Endothelial cell of umbilical vein (primary cell): ENCODE measurements around the gene GPANK1. TPM values are rescaled to one million over a fixed set of nuclear protein-coding genes. Genes with fewer than 3 reads are reported as not detected.

Experiments
- BruUV-seq: library from RNA; stranded (reverse); fragments of 400-500 nt; replicated peaks from 2 replicates; lab custom pipeline; 2021; lab: Mats Ljungman, UMichigan
- CTCF ChIA-PET: fragments of 300-600, 350-600 bp; sonication (Branson Sonifier 250); formaldehyde crosslinking; loops from one replicate; lab custom pipeline; 2021; ENCODE audit warnings: antibody characterized with exemption, inconsistent platforms; lab: Charles Lee
- POLR2A ChIA-PET: fragments of 300-600, 350-600 bp; sonication (Branson Sonifier 250); formaldehyde crosslinking; loops from one replicate; lab custom pipeline; 2021; ENCODE audit warnings: antibody characterized with exemption, inconsistent platforms; lab: Charles Lee
- DNase-seq: peaks from one replicate; pipeline ENCODE4 v3.0.0-alpha.2; 2011; ENCODE audit warnings: low read depth, low spot score
- FAIRE-seq: peaks from 2 replicates; lab custom pipeline; 2011; peaks lifted over from hg19 to GRCh38; lab: Jason Lieb, UNC
- H2AFZ ChIP-seq: 2 replicates; pipeline ENCODE4 v1.6.0; 2012; ENCODE audit warnings: low read depth, low read length, control low read depth, inconsistent platforms
- H3K27ac ChIP-seq: 2 replicates; pipeline ENCODE4 v1.5.1; 2011; ENCODE audit warnings: low read depth, mild to moderate bottlenecking, control low read depth, low read length, moderate library complexity; ENCODE audit not compliant: insufficient read depth
- H3K27me3 ChIP-seq, 2 experiments: 2 replicates each; pipeline versions ENCODE4 v1.6.0 to v1.6.1; 2011; ENCODE audit warnings: low read length in 2 of 2, mixed read lengths in 1 of 2; ENCODE audit not compliant: control insufficient read depth in 2 of 2, insufficient read depth in 2 of 2
- H3K36me3 ChIP-seq, 2 experiments: 2 replicates in 1 of 2; 3 replicates in 1 of 2; pipeline ENCODE4 v1.5.1; 2011; ENCODE audit warnings: low read length in 2 of 2, mild to moderate bottlenecking in 1 of 2, moderate library complexity in 1 of 2; ENCODE audit not compliant: control insufficient read depth in 2 of 2, insufficient read depth in 2 of 2; ENCODE audit errors: extremely low read depth in 1 of 2
- H3K4me1 ChIP-seq: 3 replicates; pipeline ENCODE4 v1.5.1; 2011; ENCODE audit warnings: mild to moderate bottlenecking, low read length; ENCODE audit not compliant: control insufficient read depth, insufficient read depth; ENCODE audit errors: extremely low read depth
- H3K4me2 ChIP-seq: 2 replicates; pipeline ENCODE4 v1.6.1; 2011; ENCODE audit warnings: low read length, control low read depth, mixed read lengths; ENCODE audit not compliant: insufficient read depth
- H3K4me3 ChIP-seq, 3 experiments: fragments of 200-600 bp in 1 of 3; sonication (generic), shearing (Covaris generic) in 1 of 3; replicated peaks in 1 of 3; 2 replicates each; pipeline ENCODE4 v1.5.1; 2011 to 2016; ENCODE audit warnings: control low read depth in 3 of 3, low read length in 3 of 3, mild to moderate bottlenecking in 2 of 3, inconsistent platforms in 1 of 3, low read depth in 1 of 3, moderate library complexity in 1 of 3; ENCODE audit not compliant: insufficient read depth in 1 of 3
- H3K79me2 ChIP-seq: 2 replicates; pipeline ENCODE4 v1.6.0; 2012; ENCODE audit warnings: low read length, inconsistent platforms; ENCODE audit not compliant: control insufficient read depth, insufficient read depth
- H3K9ac ChIP-seq: replicated peaks from 2 replicates; pipeline ENCODE3; 2011; ENCODE audit warnings: low read length, control low read depth; ENCODE audit not compliant: insufficient read depth; ENCODE audit errors: extremely low read depth
- H3K9me1 ChIP-seq: replicated peaks from 3 replicates; pipeline ENCODE4 v1.6.0; 2011; ENCODE audit warnings: mild to moderate bottlenecking, low read length; ENCODE audit not compliant: control insufficient read depth, insufficient read depth; ENCODE audit errors: extremely low read depth
- H3K9me3 ChIP-seq: replicated peaks from 2 replicates; pipeline ENCODE4 v1.5.1; 2012; ENCODE audit warnings: low read length, inconsistent platforms; ENCODE audit not compliant: control insufficient read depth, insufficient read depth
- H4K20me1 ChIP-seq: replicated peaks from 2 replicates; pipeline ENCODE3; 2011; ENCODE audit warnings: mild to moderate bottlenecking, low read length; ENCODE audit not compliant: control insufficient read depth, insufficient read depth; ENCODE audit errors: extremely low read depth
- CTCF ChIP-seq, 2 donors: IDR thresholded peaks; 1 replicate in 1 of 2; 2 replicates in 1 of 2; pipeline ENCODE4 v1.5.1; 2011; ENCODE audit warnings: low read length in 2 of 2, mild to moderate bottlenecking in 2 of 2, moderate library complexity in 2 of 2, control low read depth in 1 of 2, inconsistent platforms in 1 of 2, low read depth in 1 of 2; ENCODE audit not compliant: insufficient read depth in 1 of 2; ENCODE audit errors: extremely low read depth in 1 of 2
- EZH2 ChIP-seq: IDR thresholded peaks from 2 replicates; pipeline ENCODE4 v1.6.1; 2012; ENCODE audit warnings: borderline replicate concordance, low read depth, mild to moderate bottlenecking, moderate library complexity, low read length, inconsistent platforms; ENCODE audit not compliant: severe bottlenecking
- FOS ChIP-seq: IDR thresholded peaks from 2 replicates; pipeline ENCODE4 v1.6.1; 2011; ENCODE audit warnings: mild to moderate bottlenecking, low read length, moderate library complexity, borderline replicate concordance; ENCODE audit not compliant: insufficient read depth
- GATA2 ChIP-seq: IDR thresholded peaks from 2 replicates; pipeline ENCODE4 v1.7.0; 2011; ENCODE audit warnings: low read depth, mild to moderate bottlenecking, moderate library complexity, mixed read lengths, low read length; ENCODE audit not compliant: insufficient read length, insufficient read depth
- JUN ChIP-seq: IDR thresholded peaks from 2 replicates; pipeline ENCODE4 v1.6.1; 2011; ENCODE audit warnings: borderline replicate concordance, low read depth; ENCODE audit not compliant: insufficient read length, insufficient read depth
- MAX ChIP-seq: IDR thresholded peaks from 2 replicates; pipeline ENCODE4 v1.6.1; 2011; ENCODE audit not compliant: insufficient read depth, insufficient read length
- MYC ChIP-seq: IDR thresholded peaks from one replicate; pipeline ENCODE4 v1.6.1; 2011; ENCODE audit warnings: mild to moderate bottlenecking, low read depth, low read length
- POLR2A ChIP-seq: IDR thresholded peaks from 2 replicates; pipeline ENCODE4 v1.6.1; 2012; ENCODE audit warnings: low read depth, mild to moderate bottlenecking, control low read depth, low read length
- POLR2AphosphoS5 ChIP-seq: IDR thresholded peaks from 2 replicates; pipeline ENCODE4 v1.6.1; 2012; ENCODE audit warnings: low read depth, mild to moderate bottlenecking, control low read depth, low read length, moderate library complexity; ENCODE audit not compliant: insufficient read depth
- dilution Hi-C: fragments of 300-500 bp; cut with MboI; formaldehyde crosslinking; loops from one replicate; pipeline ENCODE4 v1.15.0; 2019; ENCODE audit warnings: low sequenced_read_pairs; ENCODE audit not compliant: extremely low pct_ligation_motif_present
- intact Hi-C: fragments of 100-400 bp; cut with micrococcal nuclease; formaldehyde crosslinking; loops from one replicate; pipeline ENCODE4 v1.10.0; 2022
- polyA plus RNA-seq, 4 experiments: library from polyadenylated mRNA; depleted of rRNA in 3 of 4; stranded (reverse) in 3 of 4; unstranded in 1 of 4; fragments of >200 nt; gene quantifications; 2 replicates each; pipeline versions ENCODE4 v1.2.1 to v1.2.3, GENCODE V29; 2011 to 2012; ENCODE audit warnings: missing spikeins in 1 of 4
- total RNA-seq: library from RNA; stranded (reverse); gene quantifications from 2 replicates; pipeline ENCODE4 v1.2.3, GENCODE V29; 2021

Gene GPANK1
- total and polyA plus RNA-seq, 2 donors (not counting 3 experiments of a cell fraction or from before 2014, with no cell fraction given), result 12.6 to 17.5 TPM

- POLR2A ChIA-PET, result interaction anchor here (1.0 kb wide), 1 partner anchor 11 kb away, joined by 4 read pairs; no protein-coding TSS in a partner anchor
- no TSS peak for BruUV-seq
Observed at GRCh38 chr6:31633447-31633846, 31.4 kb downstream of the GPANK1 start.

More at GRCh38 chr6:31633447-31633846, 31.4 kb downstream of the GPANK1 start:
- Histone ChIP-seq H3K9me3 (no peaks in the 10 kb centered on the region), H3K4me3 (no peak overlapping the region), H3K36me3 (peaks cover 49 to 83% of the 10 kb centered on the region in 2 experiments), H3K4me1 (no peaks in the 10 kb centered on the region), H3K27me3 (no peaks in the 10 kb centered on the region), H2AFZ (no peak overlapping the region), H3K27ac (no peak overlapping the region), H3K79me2 (peaks cover 18% of the 10 kb centered on the region), H3K4me2 (no peak overlapping the region), H4K20me1 (peaks cover 3% of the 10 kb centered on the region), H3K9me1 (no peaks in the 10 kb centered on the region), H3K9ac (no peak overlapping the region)
- CTCF ChIA-PET, result no interaction called here
- intact Hi-C loops (no loop called here), dilution Hi-C loops (no loop called here)
- DNase-seq (no peak), FAIRE-seq (no peak)
- no peak for TF ChIP-seq POLR2AphosphoS5
- no peak for TF ChIP-seq MAX
- no peak for TF ChIP-seq EZH2
- TF ChIP-seq POLR2A, result no peak
- TF ChIP-seq FOS, result no peak
- TF ChIP-seq CTCF (IDR thresholded peaks at IDR 0.05; ENCODE audit: extremely low read depth in 1 of 2, insufficient read depth in 1 of 2, low read depth in 1 of 2, low read length in 2 of 2), result no peak
- no peak for TF ChIP-seq MYC
- no peak for TF ChIP-seq JUN
- TF ChIP-seq GATA2, result no peak
